ENCODE measurements around the gene ARHGAP31.

- TF ChIP-seq CTCF (IDR thresholded peaks at IDR 0.05) (no peak), POLR2A (IDR thresholded peaks at IDR 0.05) (no peak), EP300 (IDR thresholded peaks at IDR 0.05) (no peak)
Observed at GRCh38 chr3:119313461-119313860, 19.3 kb downstream of the ARHGAP31 start.

All from tibial nerve (tissue), 4 donors.